GM12892 (cell line): ENCODE results near the gene H3-3A.
"Not testable (repeated sequence)": the region's sequence is repeated elsewhere in the genome, so short reads cannot be mapped to it uniquely, and the experiment has no call there.

ENCODE experiments used
- DNase-seq: peaks from one replicate; pipeline ENCODE4 v3.0.0; 2011; ENCODE audit not compliant: insufficient read length
- FAIRE-seq: peaks from 2 replicates; lab custom pipeline; 2011; peaks lifted over from hg19 to GRCh38; lab: Jason Lieb, UNC
- POLR2A ChIP-seq: IDR thresholded peaks from 2 replicates; pipeline ENCODE4 v1.6.1; 2011; ENCODE audit warnings: low read depth, low read length, control low read depth
- POLR2AphosphoS5 ChIP-seq: IDR thresholded peaks from 2 replicates; pipeline ENCODE4 v1.6.1; 2011; ENCODE audit warnings: low read depth, low read length, control low read depth
- TAF1 ChIP-seq: IDR thresholded peaks from 2 replicates; pipeline ENCODE4 v1.6.1; 2011; ENCODE audit warnings: low read depth, mild to moderate bottlenecking, control low read depth, low read length, borderline replicate concordance

Gene H3-3A

GRCh38 chr1:226072347-226072746, 9.8 kb downstream of the H3-3A start:
- no peak for FAIRE-seq
- DNase-seq: no peak
- TF ChIP-seq TAF1: no peak
- no peak for TF ChIP-seq POLR2A
- no peak for TF ChIP-seq POLR2AphosphoS5

DNA sequence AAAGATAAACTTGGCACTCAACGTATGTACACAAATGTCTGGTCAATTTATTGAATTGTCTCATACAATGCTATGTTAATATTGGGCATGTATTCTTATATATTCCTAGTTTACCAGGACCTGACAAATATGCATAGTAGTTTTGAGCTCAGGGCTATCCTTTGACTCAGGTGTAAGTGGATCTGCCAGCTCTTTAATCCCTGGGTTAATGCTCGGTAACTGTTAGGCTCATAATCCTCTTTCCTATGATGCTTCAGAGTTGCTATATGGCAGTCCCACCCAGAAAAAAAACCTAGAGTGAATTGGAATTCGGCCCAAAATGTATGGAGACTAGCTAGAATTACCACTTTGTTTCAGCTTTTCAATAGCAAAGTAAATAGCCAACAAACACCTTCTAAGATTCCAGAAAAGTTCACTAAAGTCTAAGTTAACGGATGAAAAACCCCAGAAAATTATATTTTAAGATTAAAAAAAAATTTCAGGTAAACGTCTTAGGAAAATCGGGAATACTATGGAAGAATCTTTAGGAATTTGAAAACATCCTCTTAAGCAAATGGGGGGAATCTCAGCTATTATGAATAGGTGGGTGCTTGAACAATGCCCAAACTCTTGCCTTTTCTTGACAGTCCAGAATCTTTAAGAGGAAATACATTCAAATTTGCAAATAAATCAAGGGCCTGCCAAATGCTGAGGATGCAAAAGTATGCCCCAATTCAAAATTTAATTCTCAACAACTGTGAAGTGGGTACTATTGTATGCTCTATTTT, 10.9 kb downstream of the H3-3A start:
- TF ChIP-seq TAF1: no peak
- TF ChIP-seq POLR2AphosphoS5: peak; percentile 58; the same call in 1 of the 2 replicates
- TF ChIP-seq POLR2A: peak; percentile 39; the same call in 1 of the 2 replicates
- no peak for DNase-seq
- no peak for FAIRE-seq

GRCh38 chr1:226074046-226074445, 11.5 kb downstream of the H3-3A start:
- FAIRE-seq (no peak), DNase-seq (no peak)
- TF ChIP-seq POLR2A (peak; percentile 46; the same call in 1 of the 2 replicates), POLR2AphosphoS5 (0 out of 2 replicates have a peak, but pooled peaks have one; percentile 1), TAF1 (no peak)

DNA sequence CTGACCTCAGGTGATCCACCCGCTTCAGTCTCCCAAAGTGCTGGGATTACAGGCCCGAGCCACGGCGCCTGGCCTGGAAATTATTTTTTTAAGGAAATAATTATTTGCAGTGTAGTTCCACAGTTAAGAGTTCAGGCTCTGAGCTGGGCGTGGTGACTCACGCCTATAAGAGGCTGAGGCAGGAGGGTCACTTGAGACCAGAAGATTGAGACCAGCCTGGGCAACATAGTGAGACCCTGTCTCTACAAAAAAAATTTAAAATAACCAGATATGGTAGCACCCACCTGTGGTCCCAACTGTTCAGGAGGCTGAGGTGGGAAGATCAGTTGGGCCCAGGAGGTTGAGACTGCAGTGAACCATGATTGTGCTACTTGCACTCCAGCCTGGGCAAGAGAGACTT, 13.9 kb downstream of the H3-3A start:
- TF ChIP-seq POLR2AphosphoS5 (no peak), TAF1 (no peak), POLR2A (no peak)
- DNase-seq (no peak), FAIRE-seq (no peak)

GRCh38 chr1:226078374-226078773, 15.9 kb downstream of the H3-3A start:
- TF ChIP-seq POLR2AphosphoS5 (no peak), POLR2A (no peak), TAF1 (no peak)
- FAIRE-seq: no peak
- DNase-seq: no peak

GRCh38 chr1:226082587-226082917, 20.0 kb downstream of the H3-3A start:
- TF ChIP-seq TAF1 (no peak), POLR2A (no peak), POLR2AphosphoS5 (no peak)
- FAIRE-seq: no peak

GRCh38 chr1:226082959-226083301, 20.4 kb downstream of the H3-3A start:
- DNase-seq (no peak), FAIRE-seq (peak; percentile 24)
- TF ChIP-seq POLR2A (no peak), TAF1 (no peak), POLR2AphosphoS5 (no peak)

More at GRCh38 chr1:226082587-226082917, 20.0 kb downstream of the H3-3A start:
- DNase-seq: no peak

- peak; percentile 96 for FAIRE-seq
- TF ChIP-seq POLR2AphosphoS5: no peak
- peak; percentile 39; the same call in 1 of the 2 replicates for TF ChIP-seq POLR2A
Observed at GRCh38 chr1:226083302-226084101, 21.0 kb downstream of the H3-3A start.

GRCh38 chr1:226085675-226086285, 23.3 kb downstream of the H3-3A start:
- DNase-seq (no peak), FAIRE-seq (no peak)
- no peak for TF ChIP-seq POLR2AphosphoS5
- TF ChIP-seq TAF1: no peak

More at GRCh38 chr1:226083302-226084101, 21.0 kb downstream of the H3-3A start:
- peak; percentile 97 for DNase-seq

GRCh38 chr1:226086776-226087175, 24.3 kb downstream of the H3-3A start:
- DNase-seq (no peak), FAIRE-seq (no peak)
- no peak for TF ChIP-seq TAF1
- no peak for TF ChIP-seq POLR2A
- TF ChIP-seq POLR2AphosphoS5: no peak

DNA sequence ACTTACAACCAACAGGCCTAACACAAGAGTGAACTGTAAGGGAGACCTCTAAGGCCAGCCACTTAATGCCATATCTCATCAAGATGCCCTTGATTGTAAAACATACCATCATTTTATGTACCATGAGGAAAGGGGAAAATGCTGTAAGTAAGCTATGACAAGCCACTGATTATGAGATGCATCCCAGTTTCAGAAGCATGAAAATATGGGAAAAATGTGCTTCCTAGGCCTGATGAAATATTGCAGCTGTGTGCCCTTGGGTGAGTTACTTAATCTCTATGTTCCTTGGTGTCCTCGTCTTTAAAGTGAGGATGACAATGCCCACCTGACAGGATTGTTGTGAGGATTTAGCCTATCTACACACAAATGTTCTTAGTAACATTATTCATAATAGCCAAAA, 28.9 kb downstream of the H3-3A start:
- TF ChIP-seq POLR2AphosphoS5 (no peak), POLR2A (no peak), TAF1 (no peak)
- FAIRE-seq (no peak), DNase-seq (no peak)

GRCh38 chr1:226092048-226092820, 29.7 kb downstream of the H3-3A start:
- not testable (repeated sequence) for FAIRE-seq, DNase-seq
